ENCODE measurements around the gene PCYT2.
"Not testable (repeated sequence)": the region's sequence is repeated elsewhere in the genome, so short reads cannot be mapped to it uniquely, and the experiment has no call there.

Gene PCYT2

DNA sequence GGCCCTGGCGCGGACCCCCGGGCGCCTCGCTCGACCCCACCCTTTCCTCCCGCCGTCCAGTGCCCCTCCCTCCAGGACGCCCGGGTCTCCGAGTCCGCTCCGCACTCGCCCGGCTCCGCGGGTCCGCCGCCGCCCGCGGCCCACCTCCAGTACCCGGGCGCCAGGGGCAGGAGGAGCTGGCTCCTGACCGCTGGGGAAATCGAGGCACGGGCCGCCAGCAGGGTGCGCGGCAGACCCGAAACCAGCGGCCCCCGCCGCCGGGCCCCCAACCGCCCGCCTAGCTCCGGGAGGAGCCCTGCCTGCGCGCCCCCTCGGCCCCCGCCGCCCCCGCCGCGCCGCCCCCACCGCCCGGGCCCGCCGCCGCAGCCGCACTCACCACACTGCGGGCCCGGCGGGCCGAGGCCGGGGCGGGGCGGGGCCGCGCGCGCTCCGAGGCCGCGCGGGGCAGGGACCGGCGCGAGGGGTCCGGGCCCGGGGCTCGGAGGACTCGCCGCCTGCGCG is 16.0 kb upstream of the PCYT2 start:
- no peak for DNase-seq

DNA sequence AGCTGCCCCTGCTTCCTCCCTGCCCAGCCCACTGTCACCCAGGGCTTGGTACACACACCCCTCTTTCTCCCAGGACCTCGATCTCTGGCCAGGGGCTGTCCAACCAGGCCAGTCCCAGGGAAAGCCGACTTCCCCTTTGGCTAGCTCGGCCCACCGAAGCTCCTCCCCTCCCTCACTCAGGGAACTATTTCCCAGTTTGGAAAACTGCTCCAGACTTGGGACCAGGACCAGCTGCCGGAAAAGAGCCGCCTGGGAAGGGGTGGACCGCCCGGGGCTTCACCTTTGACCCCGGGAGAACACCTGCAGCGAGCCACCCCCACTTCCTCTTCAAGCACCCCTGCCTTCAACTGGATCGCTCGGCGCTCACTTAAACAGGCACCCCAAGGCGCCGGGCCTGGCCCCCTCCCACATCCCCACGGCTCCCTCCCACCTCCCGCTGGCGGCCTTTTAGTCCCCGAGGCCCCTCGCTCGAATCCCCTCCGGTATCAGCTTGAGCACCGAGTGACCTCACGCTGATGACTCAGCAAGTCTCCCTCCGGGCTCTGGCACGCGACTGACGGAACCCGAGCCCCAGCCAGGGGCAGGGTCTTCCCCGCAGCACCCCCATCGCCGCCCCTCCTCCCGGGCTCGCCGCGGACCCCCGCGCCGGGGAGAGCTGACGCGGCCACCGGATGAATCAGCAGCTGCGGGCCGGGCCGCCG is 15.4 kb upstream of the PCYT2 start:
- DNase-seq: peak; percentile 78

DNA sequence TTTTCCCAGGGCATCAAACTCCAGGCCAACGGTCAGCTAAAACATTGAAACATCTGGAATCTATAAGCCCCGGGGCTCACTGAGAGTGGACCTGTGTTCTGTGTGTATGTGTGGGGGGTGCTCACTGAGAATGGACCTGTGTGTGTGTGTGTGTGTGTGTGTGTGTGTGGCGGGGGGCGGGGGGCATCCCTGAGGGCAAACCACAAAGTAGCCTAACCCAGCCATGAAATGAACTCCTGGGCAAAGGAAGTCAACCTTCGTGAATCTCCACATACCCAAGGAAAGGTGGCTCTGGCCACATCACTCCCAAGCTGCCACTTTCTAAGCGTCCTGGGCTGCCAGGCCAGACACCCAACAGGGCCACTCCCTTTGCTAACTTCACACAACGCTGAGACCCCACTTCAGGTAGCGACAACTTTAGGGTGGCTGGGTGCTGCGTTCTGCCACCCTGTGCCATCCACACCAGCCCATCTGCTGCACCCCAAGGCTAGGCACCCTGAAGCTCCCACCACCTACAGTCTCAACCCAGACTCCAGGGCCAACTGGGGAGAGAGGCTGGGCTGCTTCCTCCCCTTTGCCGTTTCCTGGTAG is 14.8 kb upstream of the PCYT2 start:
- DNase-seq: no peak

DNA sequence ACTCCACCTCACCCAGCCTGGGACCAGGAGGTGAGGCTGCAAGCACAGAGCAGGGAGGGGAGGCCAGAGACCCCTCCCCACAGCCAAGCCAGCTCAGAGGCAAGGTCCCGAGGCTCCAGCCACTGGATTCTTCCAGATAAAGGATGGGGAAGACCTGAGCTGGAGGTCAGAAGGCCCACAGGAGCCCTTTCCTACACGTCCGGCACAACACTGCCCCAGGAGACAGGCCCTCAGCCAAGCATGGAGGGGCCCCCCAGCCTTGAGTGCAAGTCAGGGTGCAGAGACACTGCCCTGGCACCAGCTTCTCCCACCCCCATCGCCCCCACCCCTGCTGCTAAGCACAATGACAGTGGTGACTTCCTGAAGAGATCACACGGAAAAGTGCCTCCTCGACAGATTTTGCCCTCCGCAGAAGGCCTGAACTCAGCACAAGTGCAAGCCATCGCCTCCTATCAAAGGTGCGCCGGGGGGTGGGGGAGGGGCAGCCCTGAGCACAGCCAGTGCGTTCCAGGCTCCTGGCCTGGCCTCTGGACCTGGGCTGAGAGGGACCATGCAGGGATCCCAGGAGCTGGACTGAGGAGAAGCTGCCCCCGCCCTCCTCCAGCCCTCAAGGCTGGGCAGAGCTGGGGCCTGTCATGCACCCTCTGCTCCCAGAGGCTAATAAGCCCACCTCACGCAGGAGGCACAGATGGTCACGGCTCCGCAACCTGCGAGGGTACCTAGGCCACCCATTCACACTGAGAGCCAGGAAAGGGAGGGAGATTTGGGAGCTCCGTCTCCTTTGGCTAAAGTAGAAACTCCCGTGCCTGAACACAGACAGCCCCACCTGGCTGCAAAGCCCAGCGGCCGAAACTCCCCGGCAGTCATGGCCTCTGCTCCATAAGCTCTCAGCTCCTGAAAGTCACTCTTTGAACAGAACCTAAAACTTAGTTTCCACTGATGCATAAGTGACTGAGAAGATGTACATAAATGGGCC is 13.6 kb upstream of the PCYT2 start:
- no peak for DNase-seq

DNA sequence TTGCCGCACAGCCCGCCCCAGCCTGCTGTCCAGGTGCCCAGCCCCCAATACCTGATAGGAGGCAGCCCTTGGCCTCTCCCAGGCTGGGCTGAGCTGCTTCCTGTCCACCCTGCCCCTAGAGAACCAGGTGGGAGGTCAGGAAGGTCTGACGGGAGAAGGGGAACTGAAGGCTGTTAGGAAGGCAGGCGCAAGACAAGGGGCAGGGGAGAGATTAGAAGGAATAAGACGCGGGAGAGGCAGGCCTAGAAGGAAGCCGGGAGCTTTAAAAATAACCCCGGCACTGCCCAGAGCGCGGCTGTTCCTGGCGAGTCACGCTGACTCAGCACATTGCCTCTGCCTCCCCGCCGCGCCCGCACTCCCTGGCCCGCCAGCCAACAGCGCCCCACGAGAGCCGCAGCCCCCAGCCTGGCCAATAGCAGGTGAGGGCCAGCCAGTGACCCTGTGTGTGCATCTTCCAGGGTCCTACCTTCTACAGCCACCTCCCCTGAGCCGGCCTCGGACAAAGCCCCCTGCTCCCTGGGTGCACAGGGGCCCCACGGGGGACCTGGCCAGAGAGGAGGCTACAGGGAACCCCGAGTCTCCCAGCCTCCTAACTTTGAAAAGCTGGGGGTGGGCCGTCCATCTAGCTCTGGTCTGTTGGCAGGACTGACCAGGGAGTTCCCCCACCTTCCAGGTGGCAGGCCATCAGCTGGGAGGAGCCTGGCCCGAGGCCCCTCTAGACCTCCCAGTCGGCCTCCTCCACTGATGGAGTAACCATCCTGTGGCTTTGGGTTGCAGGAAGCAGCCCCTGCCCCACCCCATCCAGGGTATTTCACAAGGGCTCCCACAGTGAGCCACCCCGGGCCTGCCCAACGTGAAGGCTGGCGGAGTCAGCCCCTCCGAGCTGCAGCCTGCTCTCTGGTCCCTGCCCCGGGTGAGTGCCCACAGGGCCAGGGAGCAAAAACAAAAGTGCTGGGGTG is 12.4 kb upstream of the PCYT2 start:
- no peak for DNase-seq

DNA sequence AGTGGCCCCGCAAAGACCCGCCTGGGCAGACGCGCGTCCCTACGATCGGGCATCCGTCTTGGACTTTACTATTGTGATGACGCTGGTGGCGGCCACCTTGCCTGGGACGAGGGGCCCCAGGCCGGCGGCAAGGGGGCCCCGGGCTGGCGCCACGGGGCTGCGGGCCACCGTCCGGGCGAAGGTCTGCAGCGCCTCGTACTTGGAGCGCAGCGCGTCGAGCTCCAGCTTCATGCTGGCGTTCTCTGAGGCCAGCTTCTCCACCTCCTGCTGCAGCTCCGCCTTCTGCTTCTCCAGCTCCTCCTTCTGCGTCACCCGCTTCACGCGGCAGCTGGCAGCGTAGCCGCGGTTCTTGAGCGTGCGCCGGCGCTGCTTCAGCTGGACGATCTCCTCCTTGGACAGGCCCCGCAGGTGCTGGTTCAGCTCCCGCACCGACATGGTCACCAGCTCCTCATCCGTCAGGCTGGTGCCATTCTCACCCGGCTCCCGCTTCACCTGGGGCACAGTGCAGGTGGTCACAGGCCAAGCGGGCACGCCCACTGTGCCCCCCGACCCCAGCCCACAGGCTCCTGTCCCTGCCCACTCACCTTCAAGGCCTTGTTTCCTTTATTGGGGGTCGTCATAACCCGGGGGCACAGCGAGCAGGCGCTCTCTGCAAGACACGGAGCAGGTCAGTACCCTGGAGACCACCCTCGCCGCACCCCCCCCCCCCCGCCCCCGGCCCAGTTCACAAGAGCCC is 11.5 kb upstream of the PCYT2 start:
- DNase-seq: no peak

DNA sequence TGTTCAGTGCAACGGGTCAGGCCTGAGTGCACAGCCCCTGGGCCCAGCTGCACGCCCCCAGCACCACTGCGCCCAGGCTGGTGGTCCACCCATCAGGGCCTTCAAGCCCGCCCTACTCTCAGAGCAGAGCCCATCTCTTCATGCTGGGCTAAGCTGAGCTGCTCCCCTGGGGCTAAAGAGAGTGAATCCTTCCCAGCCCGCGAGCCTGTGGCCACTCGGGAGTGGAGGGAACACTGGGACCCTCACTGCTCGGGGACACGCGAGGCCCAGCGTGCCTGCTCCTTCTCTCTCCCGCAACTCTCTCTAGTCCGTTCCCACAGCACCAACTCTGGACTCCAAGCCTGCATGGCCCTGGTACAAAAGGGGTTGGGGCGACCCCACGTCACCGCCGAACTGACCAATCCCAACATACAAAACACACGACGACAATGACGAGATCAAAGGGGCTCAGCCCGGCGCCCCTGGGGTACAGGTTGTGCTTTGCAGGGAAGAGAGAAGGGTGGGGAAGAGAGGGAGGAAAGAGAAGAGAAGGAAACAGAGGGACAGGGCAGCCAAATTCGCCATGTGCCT is 10.9 kb upstream of the PCYT2 start:
- no peak for DNase-seq

DNA sequence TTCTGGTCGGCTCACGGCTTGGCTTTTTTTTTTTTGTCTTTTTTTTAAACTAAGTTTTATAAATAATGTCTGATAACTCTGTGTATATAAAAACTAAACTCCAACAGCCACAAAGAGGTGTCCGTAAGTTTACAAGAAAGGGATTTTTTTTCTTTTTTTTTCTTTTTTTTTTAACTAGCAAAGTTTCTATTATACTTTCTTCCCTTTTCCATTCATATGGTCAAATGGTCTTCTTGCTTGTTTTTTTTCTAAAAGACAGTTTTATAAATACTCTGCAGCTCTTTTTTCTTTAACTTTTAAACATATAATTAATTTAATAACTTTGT is 10.3 kb upstream of the PCYT2 start:
- DNase-seq: no peak

DNA sequence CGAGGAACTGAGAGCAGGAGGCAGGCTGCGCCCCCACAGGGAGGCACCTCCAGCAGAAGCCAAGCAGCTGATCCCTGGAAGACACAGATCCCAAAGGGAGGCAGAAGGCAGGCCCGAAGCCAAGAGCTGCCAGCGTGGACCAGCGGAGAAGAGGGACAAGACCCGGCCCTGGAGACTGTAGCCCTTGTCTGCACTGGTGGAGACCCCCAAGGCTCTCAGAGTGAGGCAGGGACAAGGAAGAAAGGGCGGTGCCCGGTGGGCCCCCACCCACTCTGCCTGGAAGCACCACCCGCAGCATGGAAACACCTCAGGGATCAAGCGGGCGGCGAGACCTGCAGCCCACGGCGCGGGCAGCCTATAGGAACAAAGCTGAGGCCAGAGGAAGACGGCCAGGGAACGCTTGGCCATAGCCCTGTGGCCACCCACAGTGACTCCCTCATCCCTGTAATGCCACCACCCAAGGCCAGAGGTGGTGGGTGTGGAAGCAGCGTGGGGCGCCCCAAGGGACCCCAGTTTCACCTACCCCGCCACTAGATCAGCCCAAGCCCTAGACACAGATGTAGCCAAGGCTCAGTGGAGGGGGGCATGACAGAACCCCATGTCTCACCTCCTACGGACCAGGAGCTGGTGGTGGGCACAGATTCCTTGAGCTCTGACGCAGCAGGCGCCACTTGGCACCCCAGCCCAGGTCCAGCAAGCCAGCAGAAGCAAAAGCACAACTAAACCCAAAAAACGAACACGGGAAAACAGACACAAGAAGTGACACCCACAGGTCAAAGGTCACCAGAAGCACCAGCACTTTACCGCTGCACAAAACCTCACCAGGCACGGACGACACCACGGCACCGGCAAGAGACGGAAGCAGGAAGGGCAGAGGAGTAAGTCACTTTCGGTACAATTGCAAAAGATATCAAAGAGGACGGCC is 9.7 kb upstream of the PCYT2 start:
- no peak for DNase-seq

DNA sequence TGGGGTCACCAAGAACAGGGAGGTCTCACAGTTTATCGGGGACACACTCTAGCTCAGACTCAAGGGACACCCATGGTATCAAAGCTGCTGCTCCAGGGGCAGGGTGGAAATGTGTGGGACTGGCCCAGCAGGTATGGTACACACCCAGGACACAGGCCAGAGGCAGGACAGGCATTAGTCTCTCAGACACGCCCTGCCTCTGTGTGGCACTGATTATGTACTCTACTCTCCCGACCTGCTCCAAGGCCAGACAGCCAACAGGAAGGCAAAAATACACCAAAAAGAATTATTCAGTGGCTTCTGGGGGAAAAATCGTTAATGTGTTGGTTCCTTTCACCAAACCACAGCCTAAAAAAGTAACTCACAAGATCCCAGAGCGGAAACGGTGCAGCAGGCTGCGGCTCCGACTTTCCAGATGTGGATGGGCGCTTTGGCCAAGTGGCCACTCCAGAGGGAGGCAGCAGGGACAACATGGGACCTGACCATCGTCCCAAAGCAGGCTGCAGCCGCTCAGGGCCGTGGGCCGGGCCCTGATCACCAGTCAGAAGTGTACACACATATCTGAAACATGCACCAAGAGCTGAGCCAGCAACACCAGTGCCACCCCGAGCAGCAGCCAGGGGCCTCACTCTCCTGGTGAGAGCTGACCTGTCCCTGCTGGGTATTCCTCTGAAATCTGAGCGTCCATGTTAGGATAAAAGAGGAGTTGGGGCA is 7.8 kb upstream of the PCYT2 start:
- no peak for DNase-seq

DNA sequence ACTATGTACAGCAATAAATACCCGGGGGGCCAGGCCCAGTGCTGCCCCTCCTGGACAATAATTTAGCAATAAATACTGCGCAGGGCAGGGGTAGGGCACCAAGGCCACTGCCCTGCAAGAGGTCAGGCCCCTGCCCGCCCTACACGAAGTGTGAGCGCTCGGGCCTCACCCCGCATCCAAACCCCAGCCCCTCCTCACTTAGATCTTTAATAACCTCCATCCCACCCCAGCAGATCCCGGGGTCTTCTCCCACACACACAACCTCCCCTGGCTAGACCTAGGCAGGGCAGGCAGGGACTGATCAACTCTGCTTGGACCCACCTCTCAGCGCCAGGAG is 7.1 kb upstream of the PCYT2 start:
- DNase-seq: not testable (repeated sequence)

DNA sequence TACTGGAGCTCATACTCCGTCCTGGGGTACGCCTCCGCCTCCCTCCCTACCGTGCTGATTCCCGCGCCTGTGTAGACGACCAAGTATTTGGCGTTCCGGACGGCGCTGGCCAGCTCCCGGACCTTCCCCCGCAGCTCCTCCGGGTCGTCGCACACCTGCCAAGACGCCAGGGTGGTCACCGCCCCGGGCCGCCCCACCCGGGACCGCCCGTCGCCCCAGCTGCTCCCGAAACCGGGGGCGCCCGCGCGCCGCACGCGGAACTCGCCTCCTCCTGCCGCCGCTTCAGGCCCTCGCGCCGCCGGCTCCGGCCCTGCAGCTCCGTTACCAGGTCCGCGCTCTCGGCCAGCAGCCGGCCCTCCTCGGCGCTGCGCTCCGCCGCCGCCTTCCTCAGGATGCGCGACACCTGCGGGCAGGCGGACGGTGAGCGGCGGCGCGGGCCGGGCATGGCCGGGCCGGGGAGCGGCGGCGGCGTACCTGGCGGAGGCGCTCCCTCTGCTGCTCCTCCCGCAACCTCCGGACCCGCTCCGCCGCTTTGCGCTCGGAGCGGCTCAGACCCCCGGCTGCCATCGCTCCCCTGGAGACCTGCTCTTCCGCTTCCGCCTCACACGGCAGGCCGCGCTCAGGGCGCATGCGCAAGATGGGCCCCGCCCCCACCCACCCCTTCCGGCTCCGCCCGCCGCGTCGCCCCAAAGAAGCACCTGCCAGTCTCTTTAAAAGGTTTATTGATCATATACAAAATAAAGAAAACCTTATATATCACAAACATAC is 6.5 kb upstream of the PCYT2 start, which contains the start of gene SIRT7:
Gene SIRT7, minus strand, starts transcription at position 612 of the 768 bp plus-strand sequence. Its CDS starts 45 bp downstream, at position 567.
- peak; percentile 77 for DNase-seq

DNA sequence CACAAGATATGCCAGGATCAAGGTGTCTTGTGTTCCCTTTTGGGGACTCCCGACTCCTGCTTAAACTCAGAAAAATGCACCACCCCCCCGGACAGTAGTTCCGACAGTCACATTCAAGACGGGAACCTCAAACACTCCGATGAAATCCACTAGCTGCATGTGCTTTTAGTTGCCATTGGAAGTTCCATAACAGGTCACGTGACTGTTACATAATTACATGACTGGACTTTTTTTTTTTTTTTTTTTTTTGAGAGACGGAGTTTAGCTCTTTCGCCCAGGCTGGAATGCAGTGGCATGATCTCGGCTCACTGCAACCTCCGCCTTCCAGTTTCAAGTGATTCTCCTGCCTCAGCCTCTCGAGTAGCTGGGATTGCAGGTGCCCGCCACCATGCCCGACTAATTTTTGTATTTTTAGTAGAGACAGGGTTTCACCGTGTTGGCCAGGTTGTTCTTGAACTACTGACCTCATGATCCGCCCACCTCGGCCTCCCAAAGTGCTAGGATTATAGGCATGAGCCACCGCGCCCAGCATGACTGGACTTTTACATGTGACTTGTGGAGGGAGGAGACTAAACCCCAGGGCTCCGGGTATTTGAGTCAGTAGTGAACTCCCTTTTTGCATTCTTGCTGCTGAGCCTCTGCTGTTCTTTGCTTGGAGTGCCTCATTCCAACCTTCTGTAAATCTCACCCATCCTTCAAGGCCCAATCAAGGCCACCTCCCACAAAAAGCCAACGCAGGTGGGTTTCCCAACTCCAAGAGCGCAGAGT is 5.2 kb upstream of the PCYT2 start:
- DNase-seq: no peak

DNA sequence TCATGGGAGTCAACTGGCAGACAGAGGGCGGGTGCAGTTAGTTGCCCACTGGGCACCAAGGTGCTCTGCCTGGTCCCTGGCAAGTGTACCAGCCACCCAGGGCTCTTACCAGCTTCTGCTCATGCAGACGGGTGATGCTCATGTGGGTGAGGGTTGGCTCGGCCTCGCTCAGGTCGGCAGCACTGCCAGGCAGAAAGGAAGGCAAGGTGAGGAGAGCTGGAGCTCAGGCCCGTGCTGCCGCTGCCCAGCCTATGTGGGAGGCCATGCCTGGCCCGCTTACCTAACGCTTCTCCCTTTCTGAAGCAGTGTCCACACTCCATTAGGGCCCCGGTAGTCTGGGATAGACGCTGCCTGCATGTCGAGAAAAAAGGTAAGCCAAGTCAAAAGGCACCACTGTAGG is 4.1 kb upstream of the PCYT2 start:
- no peak for DNase-seq

DNA sequence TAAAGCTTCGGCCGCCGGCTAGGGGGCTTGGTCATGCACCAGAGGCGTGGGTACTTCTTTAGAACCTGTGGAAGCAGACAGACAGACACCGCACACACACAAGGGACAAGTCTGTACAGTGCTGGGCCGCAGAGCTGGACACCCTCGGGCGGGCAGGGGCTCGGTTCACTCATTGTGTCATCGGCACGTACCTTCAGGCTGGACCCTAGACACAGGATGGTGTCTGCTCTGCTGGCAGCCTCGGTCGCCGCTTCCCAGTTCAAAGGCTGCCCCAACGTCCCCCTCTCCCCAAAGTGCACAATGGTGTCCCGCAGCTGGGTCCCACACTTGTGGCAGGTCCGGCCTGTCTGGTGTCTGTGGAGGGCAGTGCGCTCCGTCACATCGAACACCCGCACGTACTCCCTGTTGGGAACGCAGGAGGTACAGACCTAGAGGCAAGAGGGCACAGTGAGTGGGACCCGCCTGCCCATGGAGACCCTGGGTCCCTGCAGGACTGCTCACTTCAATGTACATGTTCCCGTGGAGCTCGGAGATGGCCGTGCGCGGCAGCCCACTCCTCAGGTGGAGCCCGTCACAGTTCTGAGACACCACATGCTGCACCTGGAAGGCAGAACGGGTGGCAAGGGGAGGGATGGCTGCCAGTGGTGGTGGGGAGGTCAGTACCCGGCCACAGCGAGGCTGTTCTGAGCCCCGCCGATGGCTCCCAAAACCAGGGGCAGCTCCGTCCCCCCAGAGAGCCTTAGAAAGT is 3.1 kb upstream of the PCYT2 start:
- no peak for DNase-seq

DNA sequence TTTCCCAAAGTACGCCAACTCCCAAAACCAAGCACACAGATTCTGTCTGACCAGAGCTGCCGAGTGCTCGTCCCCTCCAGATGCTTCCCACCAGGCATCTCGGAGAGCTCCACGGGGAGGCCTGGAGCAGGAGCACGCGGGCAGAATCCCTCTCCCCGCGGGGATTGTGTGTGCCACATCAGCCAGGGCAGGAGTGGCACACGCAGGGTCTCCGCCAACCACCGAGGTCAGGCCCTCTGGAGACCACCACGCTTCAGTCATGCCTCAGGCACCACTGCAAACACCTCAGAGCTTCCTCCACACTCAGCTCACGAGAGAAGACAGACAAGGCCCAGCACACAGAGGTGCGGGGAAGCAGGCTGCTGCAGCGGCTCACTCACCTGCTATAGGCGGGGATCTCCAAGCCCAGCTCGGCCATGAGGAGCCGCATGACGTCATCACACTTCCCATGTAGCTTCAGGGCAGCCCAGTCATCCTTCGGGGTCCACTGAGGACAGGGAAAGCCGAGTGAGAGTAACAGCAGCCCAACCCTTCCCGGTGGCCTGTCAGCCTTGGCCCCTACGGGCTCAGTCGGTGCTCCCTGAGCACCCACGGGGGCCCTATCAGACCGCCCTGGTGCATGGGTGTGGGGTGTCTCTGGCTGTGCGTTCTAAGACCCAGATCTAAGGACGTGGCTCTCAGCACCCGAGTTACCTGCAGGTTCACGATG is 2.3 kb upstream of the PCYT2 start:
- DNase-seq: no peak

All from activated naive CD4-positive, alpha-beta T cell treated with Interleukin-2 at 50 U/mL for 16 hours (primary cell).